Measurements from ENCODE around the gene ZC3H8. TPM values are rescaled to one million over a fixed set of nuclear protein-coding genes. Genes with fewer than 3 reads are reported as not detected.
A peak's percentile ranks its signal among the peaks of the same experiment; 100 is the strongest.

The ZC3H8 gene
- total RNA-seq, 3 donors from 2014 or later (not counting 1 experiment from before 2014, with no cell fraction given): 9.3 to 20.3 (median 16.0) TPM

GRCh38 chr2:112275311-112275886 is 20.6 kb upstream of the ZC3H8 start, which contains the start of gene ZC3H6:
Gene ZC3H6, plus strand, starts transcription at chr2:112275597. Its CDS starts 398 bp downstream, at chr2:112275995.
- Mint-ChIP-seq H3K9me3 (no peaks in the 10 kb centered on the region), H3K4me1 (no peaks in the 10 kb centered on the region), H3K36me3 (no peaks in the 10 kb centered on the region), H3K4me3 (peak within 1 kb of the TSS; percentile 93), H3K27ac (peak within 1 kb of the TSS; percentile 96 to 97), H3K27me3 (ENCODE audit: low read depth in 2 of 2) (no peaks in the 10 kb centered on the region)
- Histone ChIP-seq H3K27ac (ENCODE audit: low read length) (peak within 1 kb of the TSS; percentile 99), H3K4me1 (ENCODE audit: control insufficient read depth, insufficient read depth, low read length) (no peaks in the 10 kb centered on the region), H3K36me3 (ENCODE audit: control insufficient read depth, insufficient read depth, low read length) (no peaks in the 10 kb centered on the region), H3K27me3 (ENCODE audit: control insufficient read depth, insufficient read depth, low read length) (no peaks in the 10 kb centered on the region), H3K9me3 (ENCODE audit: control insufficient read depth, insufficient read depth, low read length) (no peaks in the 10 kb centered on the region), H3K4me3 (ENCODE audit: low read length) (peak within 1 kb of the TSS; percentile 91)
- intact Hi-C loops (cut with micrococcal nuclease): loop anchor here (1.0 kb wide), 1 partner anchor 21 kb away; no protein-coding TSS in a partner anchor
- DNase-seq: peak; percentile 99 to 100
- peak; percentile 91 to 99 (median 92) for ATAC-seq
- under 1% methylated on average over 60 of the region's 60 CpGs for WGBS (ENCODE audit: insufficient coverage)
- peak; percentile 7 for TF ChIP-seq CTCF (IDR thresholded peaks at IDR 0.05)

- H3K4me3 ChIP-seq (ENCODE audit: low read length): no peak overlapping the region
- no peaks in the 10 kb centered on the region for H3K27me3 ChIP-seq (ENCODE audit: control insufficient read depth, insufficient read depth, low read length)
- H3K9me3 ChIP-seq (ENCODE audit: control insufficient read depth, insufficient read depth, low read length): no peaks in the 10 kb centered on the region
- no peaks in the 10 kb centered on the region for H3K36me3 Mint-ChIP-seq
- H3K9me3 Mint-ChIP-seq: no peaks in the 10 kb centered on the region
- WGBS (ENCODE audit: insufficient coverage): 83% methylated on average over 5 of the region's 5 CpGs
- no peaks in the 10 kb centered on the region for H3K36me3 ChIP-seq (ENCODE audit: control insufficient read depth, insufficient read depth, low read length)
- no peak overlapping the region for H3K27ac ChIP-seq (ENCODE audit: low read length)
- H3K27ac Mint-ChIP-seq: peak overlapping the region; percentile 21 to 36
- H3K4me1 ChIP-seq (ENCODE audit: control insufficient read depth, insufficient read depth, low read length): no peaks in the 10 kb centered on the region
- no peaks in the 10 kb centered on the region for H3K27me3 Mint-ChIP-seq (ENCODE audit: low read depth in 2 of 2)
- ATAC-seq (no peak), DNase-seq (no peak)
- H3K4me1 Mint-ChIP-seq: no peaks in the 10 kb centered on the region
- H3K4me3 Mint-ChIP-seq: peak overlapping the region; percentile 66
- intact Hi-C loops (cut with micrococcal nuclease): no loop called here
- no peak for TF ChIP-seq CTCF (IDR thresholded peaks at IDR 0.05)
Measured at GRCh38 chr2:112273349-112273748, 18.5 kb upstream of the ZC3H8 start.

GRCh38 chr2:112272669-112273068 is 17.8 kb upstream of the ZC3H8 start:
- WGBS (ENCODE audit: insufficient coverage): 98% methylated on average over 3 of the region's 5 CpGs
- Mint-ChIP-seq H3K9me3 (no peaks in the 10 kb centered on the region), H3K36me3 (no peaks in the 10 kb centered on the region), H3K27me3 (ENCODE audit: low read depth in 2 of 2) (no peaks in the 10 kb centered on the region), H3K4me3 (peak overlapping the region; percentile 51), H3K4me1 (no peaks in the 10 kb centered on the region), H3K27ac (peak overlapping the region in 1 of 2 donors; percentile 21)
- ATAC-seq (no peak), DNase-seq (no peak)
- no peak overlapping the region for H3K4me3 ChIP-seq (ENCODE audit: low read length)
- intact Hi-C loops (cut with micrococcal nuclease): no loop called here
- H3K27ac ChIP-seq (ENCODE audit: low read length): no peak overlapping the region
- H3K9me3 ChIP-seq (ENCODE audit: control insufficient read depth, insufficient read depth, low read length): no peaks in the 10 kb centered on the region
- H3K4me1 ChIP-seq (ENCODE audit: control insufficient read depth, insufficient read depth, low read length): no peaks in the 10 kb centered on the region
- H3K27me3 ChIP-seq (ENCODE audit: control insufficient read depth, insufficient read depth, low read length): no peaks in the 10 kb centered on the region
- no peak for TF ChIP-seq CTCF (IDR thresholded peaks at IDR 0.05)
- H3K36me3 ChIP-seq (ENCODE audit: control insufficient read depth, insufficient read depth, low read length): no peaks in the 10 kb centered on the region

- Mint-ChIP-seq H3K27me3 (ENCODE audit: low read depth in 2 of 2) (peaks cover 8 to 21% of the 10 kb centered on the region in 2 donors), H3K27ac (no peak overlapping the region), H3K9me3 (no peaks in the 10 kb centered on the region), H3K4me3 (no peak overlapping the region), H3K36me3 (no peaks in the 10 kb centered on the region), H3K4me1 (no peaks in the 10 kb centered on the region)
- intact Hi-C loops (cut with micrococcal nuclease): no loop called here
- WGBS (ENCODE audit: insufficient coverage): 86% methylated on average over 1 of the region's 1 CpG
- Histone ChIP-seq H3K36me3 (ENCODE audit: control insufficient read depth, insufficient read depth, low read length) (no peaks in the 10 kb centered on the region), H3K27ac (ENCODE audit: low read length) (no peak overlapping the region), H3K4me3 (ENCODE audit: low read length) (no peak overlapping the region), H3K9me3 (ENCODE audit: control insufficient read depth, insufficient read depth, low read length) (no peaks in the 10 kb centered on the region), H3K4me1 (ENCODE audit: control insufficient read depth, insufficient read depth, low read length) (no peaks in the 10 kb centered on the region), H3K27me3 (ENCODE audit: control insufficient read depth, insufficient read depth, low read length) (no peaks in the 10 kb centered on the region)
- ATAC-seq (no peak), DNase-seq (no peak)
- TF ChIP-seq CTCF (IDR thresholded peaks at IDR 0.05): no peak
Measured at GRCh38 chr2:112268547-112268946, 13.7 kb upstream of the ZC3H8 start.
